OCI-LY1 (cell line): Measurements from ENCODE around the gene CA6.

Source experiments
- CTCF ChIP-seq: fragments of 200-600 bp; sonication (generic), shearing (Covaris generic); IDR thresholded peaks from 2 replicates; pipeline ENCODE4 v1.5.1; 2017; ENCODE audit warnings: mild to moderate bottlenecking, antibody characterized with exemption, low read length, moderate library complexity, mixed read lengths
- EZH2 ChIP-seq: fragments of 200-600 bp; sonication (generic), shearing (Covaris generic); IDR thresholded peaks from 2 replicates; pipeline ENCODE4 v1.8.0; 2017; ENCODE audit warnings: borderline replicate concordance, mixed run types, mild to moderate bottlenecking, antibody characterized with exemption, low read length, moderate library complexity, mixed read lengths

- TF ChIP-seq CTCF (no peak), EZH2 (no peak)
These were observed 18.7 kb upstream of the CA6 start for GRCh38 chr1:8926707-8927694.
